ENCODE data around the gene PPM1B. TPM values are rescaled to one million over a fixed set of nuclear protein-coding genes. Genes with fewer than 3 reads are reported as not detected.

The PPM1B gene
- total and polyA plus RNA-seq, 9 of the 15 experiments (the other 6 are each of a cell fraction or from before 2014, with no cell fraction given): 8.9 to 44.0 (median 28.6) TPM

- TF ChIP-seq HOMEZ (CRISPR knock-in tag; IDR thresholded peaks at IDR 0.05) (no peak), RBM22 (IDR thresholded peaks at IDR 0.05; ENCODE audit: low read depth, low read length, poor library complexity, severe bottlenecking) (no peak), ZNF318 (IDR thresholded peaks at IDR 0.05; ENCODE audit: borderline replicate concordance in 1 of 2, low read depth in 1 of 2) (no peak), EGR1 (conservative IDR thresholded peaks at IDR 0.05) (peak; percentile 96), RFX1 (IDR thresholded peaks at IDR 0.05) (no peak; the same call in 1 of the 2 replicates), MED1 (CRISPR knock-in tag; IDR thresholded peaks at IDR 0.05; ENCODE audit: borderline replicate concordance) (no peak), ZNF12 (CRISPR knock-in tag; IDR thresholded peaks at IDR 0.05) (no peak), ILK (tag; IDR thresholded peaks at IDR 0.05; ENCODE audit: borderline replicate concordance, low read depth) (no peak), ZBTB49 (CRISPR knock-in tag; IDR thresholded peaks at IDR 0.05; ENCODE audit: borderline replicate concordance) (no peak), POLR2B (IDR thresholded peaks at IDR 0.05; ENCODE audit: low read depth, partially characterized antibody) (no peak), KLF13 (tag; IDR thresholded peaks at IDR 0.05; ENCODE audit: borderline replicate concordance, low read depth) (no peak), TCF7 (IDR thresholded peaks at IDR 0.05; ENCODE audit: borderline replicate concordance) (no peak)
Observed at GRCh38 chr2:44167908-44168680, 581 bp upstream of the PPM1B start (continued).

Measured in K562 (cell line).